Right lobe of liver (tissue), 4 donors: ENCODE results near the gene GULP1.

Source experiments
- CTCF ChIP-seq, 4 donors: fragments of 200-600 bp in 3 of 4; fragments of 450-650 bp in 1 of 4; IDR thresholded peaks; one replicate each; pipeline versions ENCODE4 v1.5.1 to v1.8.0; 2016 to 2022; ENCODE audit warnings: antibody characterized with exemption in 4 of 4, mild to moderate bottlenecking in 2 of 4
- POLR2A ChIP-seq: fragments of 450-650 bp; IDR thresholded peaks from one replicate; pipeline ENCODE4 v1.6.1; 2017; ENCODE audit warnings: antibody characterized with exemption, mild to moderate bottlenecking
- donor health status: DM: no; HTN: no; CAD: no.
- donor health status: DM: no; HTN: no; CAD: no.
- donor health status: DM: no; HTN: yes; CAD: no.

GRCh38 chr2:188610050-188610444, 318.4 kb downstream of the GULP1 start:
- TF ChIP-seq CTCF (IDR thresholded peaks at IDR 0.05) = no peak
- no peak for TF ChIP-seq POLR2A
